ENCODE data around the gene MSANTD1.

DNA sequence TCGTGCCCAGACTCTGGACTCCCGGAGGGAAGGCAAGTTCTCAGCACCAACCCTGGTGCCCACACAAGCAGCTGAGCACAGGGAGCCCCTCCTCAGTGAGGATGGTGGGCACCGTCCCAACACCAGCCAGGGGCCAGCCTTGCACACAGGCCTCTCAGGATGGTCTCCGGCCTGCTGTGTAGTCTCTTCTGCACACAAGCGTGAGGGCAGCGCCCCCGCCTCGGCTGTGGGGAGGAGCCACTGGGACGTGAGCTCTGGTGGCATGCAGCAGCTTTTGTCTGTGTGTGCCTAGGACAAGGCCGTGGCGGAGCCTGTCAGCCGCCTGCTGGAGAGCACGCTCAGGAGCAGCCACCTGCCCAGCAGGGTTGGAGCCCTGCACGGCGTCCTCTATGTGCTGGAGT, 16.1 kb upstream of the MSANTD1 start:
- TF ChIP-seq, protein P1, sequence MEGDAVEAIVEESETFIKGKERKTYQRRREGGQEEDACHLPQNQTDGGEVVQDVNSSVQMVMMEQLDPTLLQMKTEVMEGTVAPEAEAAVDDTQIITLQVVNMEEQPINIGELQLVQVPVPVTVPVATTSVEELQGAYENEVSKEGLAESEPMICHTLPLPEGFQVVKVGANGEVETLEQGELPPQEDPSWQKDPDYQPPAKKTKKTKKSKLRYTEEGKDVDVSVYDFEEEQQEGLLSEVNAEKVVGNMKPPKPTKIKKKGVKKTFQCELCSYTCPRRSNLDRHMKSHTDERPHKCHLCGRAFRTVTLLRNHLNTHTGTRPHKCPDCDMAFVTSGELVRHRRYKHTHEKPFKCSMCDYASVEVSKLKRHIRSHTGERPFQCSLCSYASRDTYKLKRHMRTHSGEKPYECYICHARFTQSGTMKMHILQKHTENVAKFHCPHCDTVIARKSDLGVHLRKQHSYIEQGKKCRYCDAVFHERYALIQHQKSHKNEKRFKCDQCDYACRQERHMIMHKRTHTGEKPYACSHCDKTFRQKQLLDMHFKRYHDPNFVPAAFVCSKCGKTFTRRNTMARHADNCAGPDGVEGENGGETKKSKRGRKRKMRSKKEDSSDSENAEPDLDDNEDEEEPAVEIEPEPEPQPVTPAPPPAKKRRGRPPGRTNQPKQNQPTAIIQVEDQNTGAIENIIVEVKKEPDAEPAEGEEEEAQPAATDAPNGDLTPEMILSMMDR (IDR thresholded peaks at IDR 0.05; ENCODE audit: insufficient read depth, low read depth, low read length), result no peak
- TF ChIP-seq EZH2 (IDR thresholded peaks at IDR 0.05; ENCODE audit: insufficient read depth, low read length), result no peak
